SU-DHL-6 (cell line): ENCODE measurements around the gene THEM4.

Experiments used
- H2AFZ ChIP-seq: fragments of 200-600 bp; sonication (generic); 2 replicates; pipeline ENCODE4 v1.6.1; 2014; ENCODE audit warnings: low read depth, mild to moderate bottlenecking, moderate library complexity, mixed read lengths, antibody characterized with exemption, low read length; ENCODE audit not compliant: severe bottlenecking
- H3F3A ChIP-seq: fragments of 200-600 bp; shearing (Covaris generic); 2 replicates; pipeline ENCODE4 v1.6.0; 2016; ENCODE audit warnings: antibody characterized with exemption, mild to moderate bottlenecking; ENCODE audit not compliant: insufficient read depth
- H3K27ac ChIP-seq: fragments of 200-600 bp; sonication (generic); 2 replicates; pipeline ENCODE4 v1.5.1; 2016; ENCODE audit warnings: low read depth, mild to moderate bottlenecking, low read length, moderate library complexity, mixed read lengths
- H3K27me3 ChIP-seq: fragments of 200-600 bp; sonication (generic), shearing (Covaris generic); 2 replicates; pipeline ENCODE4 v1.6.0; 2014; ENCODE audit warnings: mild to moderate bottlenecking, low read length
- H3K36me3 ChIP-seq: fragments of 200-600 bp; sonication (generic); 2 replicates; pipeline ENCODE4 v1.6.1; 2014; ENCODE audit warnings: mild to moderate bottlenecking, low read length, mixed read lengths
- H3K4me2 ChIP-seq: fragments of 300-600, 200-600 bp; shearing (Covaris generic), sonication (generic); 2 replicates; pipeline ENCODE4 v1.6.0; 2014; ENCODE audit warnings: low read length, low read depth, mild to moderate bottlenecking; ENCODE audit not compliant: poor library complexity, severe bottlenecking
- H3K4me3 ChIP-seq: fragments of 200-600 bp; sonication (generic); 2 replicates; pipeline ENCODE4 v1.5.1; 2014; ENCODE audit warnings: antibody characterized with exemption, low read length, mild to moderate bottlenecking, mixed read lengths; ENCODE audit not compliant: insufficient read depth, poor library complexity, severe bottlenecking
- H3K79me2 ChIP-seq: fragments of 200-600 bp; sonication (generic); 2 replicates; pipeline ENCODE4 v1.6.1; 2014; ENCODE audit warnings: mild to moderate bottlenecking, low read length, moderate library complexity; ENCODE audit not compliant: insufficient read depth
- H3K9ac ChIP-seq: fragments of 200-600 bp; sonication (generic); 2 replicates; pipeline ENCODE4 v1.7.0; 2014; ENCODE audit warnings: mild to moderate bottlenecking, low read length
- H3K9me2 ChIP-seq: fragments of 200-600 bp; sonication (generic); replicated peaks from 2 replicates; pipeline ENCODE4 v1.6.1; 2014; ENCODE audit warnings: low read length; ENCODE audit not compliant: insufficient read depth
- H3K9me3 ChIP-seq: fragments of 200-600 bp; sonication (generic); 2 replicates; pipeline ENCODE4 v1.6.1; 2014; ENCODE audit warnings: low read length, mixed read lengths; ENCODE audit not compliant: insufficient read depth
- H4K20me1 ChIP-seq: fragments of 200-600 bp; sonication (generic); 2 replicates; pipeline ENCODE4 v1.6.1; 2014; ENCODE audit warnings: low read depth, mild to moderate bottlenecking, antibody characterized with exemption, low read length, moderate library complexity, mixed read lengths
- EZH2phosphoT487 ChIP-seq: fragments of 200-600 bp; sonication (generic), shearing (Covaris generic); conservative IDR thresholded peaks from 2 replicates; pipeline ENCODE4 v1.6.1; 2018; ENCODE audit warnings: mild to moderate bottlenecking, antibody characterized with exemption, low read length, moderate library complexity, mixed read lengths
- TF ChIP-seq, protein P1 (sequence below): fragments of 200-600 bp; sonication (generic); IDR thresholded peaks from one replicate; pipeline ENCODE4 v1.5.1; 2017; ENCODE audit warnings: antibody characterized with exemption, mild to moderate bottlenecking, low read length, moderate library complexity; ENCODE audit not compliant: insufficient read depth, poor library complexity, severe bottlenecking

Gene THEM4

DNA sequence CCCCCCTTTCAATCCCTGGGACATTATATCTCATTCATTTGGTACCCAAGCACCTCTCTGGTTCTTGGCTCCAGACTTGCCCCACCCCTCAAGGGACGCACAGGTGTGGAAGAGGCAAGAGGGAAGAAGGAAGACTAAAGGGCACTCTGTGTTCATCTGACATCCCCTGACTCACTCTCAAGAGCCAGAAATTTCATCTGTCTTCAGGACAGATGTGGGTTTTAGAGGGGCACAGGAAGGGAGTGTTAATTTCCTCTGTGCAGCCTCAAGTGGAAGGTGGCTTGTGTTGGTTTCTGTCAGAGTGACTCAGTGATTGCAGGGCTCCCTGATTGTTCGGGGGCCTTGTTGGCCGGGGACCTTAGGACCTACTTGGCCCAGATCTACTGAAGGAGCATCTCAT lies 72.1 kb downstream of the THEM4 start:
- Histone ChIP-seq H3K4me2 (no peak overlapping the region), H3K36me3 (no peaks in the 10 kb centered on the region), H3K4me3 (no peak overlapping the region), H3K79me2 (no peaks in the 10 kb centered on the region), H3F3A (no peaks in the 10 kb centered on the region), H3K9me3 (no peaks in the 10 kb centered on the region), H3K9ac (no peak overlapping the region), H3K27me3 (no peaks in the 10 kb centered on the region), H4K20me1 (no peaks in the 10 kb centered on the region), H2AFZ (no peak overlapping the region), H3K9me2 (no peaks in the 10 kb centered on the region), H3K27ac (no peak overlapping the region)
- no peak for TF ChIP-seq EZH2phosphoT487
- TF ChIP-seq, protein P1, sequence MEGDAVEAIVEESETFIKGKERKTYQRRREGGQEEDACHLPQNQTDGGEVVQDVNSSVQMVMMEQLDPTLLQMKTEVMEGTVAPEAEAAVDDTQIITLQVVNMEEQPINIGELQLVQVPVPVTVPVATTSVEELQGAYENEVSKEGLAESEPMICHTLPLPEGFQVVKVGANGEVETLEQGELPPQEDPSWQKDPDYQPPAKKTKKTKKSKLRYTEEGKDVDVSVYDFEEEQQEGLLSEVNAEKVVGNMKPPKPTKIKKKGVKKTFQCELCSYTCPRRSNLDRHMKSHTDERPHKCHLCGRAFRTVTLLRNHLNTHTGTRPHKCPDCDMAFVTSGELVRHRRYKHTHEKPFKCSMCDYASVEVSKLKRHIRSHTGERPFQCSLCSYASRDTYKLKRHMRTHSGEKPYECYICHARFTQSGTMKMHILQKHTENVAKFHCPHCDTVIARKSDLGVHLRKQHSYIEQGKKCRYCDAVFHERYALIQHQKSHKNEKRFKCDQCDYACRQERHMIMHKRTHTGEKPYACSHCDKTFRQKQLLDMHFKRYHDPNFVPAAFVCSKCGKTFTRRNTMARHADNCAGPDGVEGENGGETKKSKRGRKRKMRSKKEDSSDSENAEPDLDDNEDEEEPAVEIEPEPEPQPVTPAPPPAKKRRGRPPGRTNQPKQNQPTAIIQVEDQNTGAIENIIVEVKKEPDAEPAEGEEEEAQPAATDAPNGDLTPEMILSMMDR = no peak

GRCh38 chr1:151835596-151835995 lies 73.7 kb downstream of the THEM4 start:
- Histone ChIP-seq H3K4me2 (no peak overlapping the region), H3K79me2 (no peaks in the 10 kb centered on the region), H3K9me2 (no peaks in the 10 kb centered on the region), H3F3A (no peaks in the 10 kb centered on the region), H3K27me3 (no peaks in the 10 kb centered on the region), H3K36me3 (no peaks in the 10 kb centered on the region), H2AFZ (no peak overlapping the region), H3K9me3 (no peaks in the 10 kb centered on the region), H3K9ac (no peak overlapping the region), H3K4me3 (no peak overlapping the region), H3K27ac (no peak overlapping the region), H4K20me1 (no peaks in the 10 kb centered on the region)
- TF ChIP-seq, protein P1 = no peak
- TF ChIP-seq EZH2phosphoT487 = no peak

DNA sequence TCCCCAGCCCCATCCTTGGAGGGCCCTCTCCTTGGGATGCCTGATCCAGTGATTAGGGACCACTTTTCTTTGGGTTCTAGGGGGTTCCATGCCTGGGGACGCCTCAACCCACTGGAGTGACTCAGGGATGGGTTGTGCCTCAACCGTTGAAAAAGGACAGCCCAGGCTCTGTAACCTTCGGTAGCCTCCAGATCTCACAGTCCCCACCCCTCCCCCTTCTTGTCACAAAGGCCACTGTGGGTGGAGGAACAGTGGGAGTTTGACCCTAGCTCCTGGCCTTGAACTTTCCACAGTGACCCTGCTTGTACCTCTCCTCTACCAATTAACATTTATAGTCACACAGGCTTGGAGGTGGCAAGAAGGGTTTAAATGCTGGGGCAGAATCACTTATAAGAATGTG lies 75.1 kb downstream of the THEM4 start:
- Histone ChIP-seq H2AFZ (no peak overlapping the region), H3K27ac (no peak overlapping the region), H3K9ac (no peak overlapping the region), H4K20me1 (no peaks in the 10 kb centered on the region), H3K4me2 (no peak overlapping the region), H3K36me3 (no peaks in the 10 kb centered on the region), H3K4me3 (no peak overlapping the region), H3K9me2 (no peaks in the 10 kb centered on the region), H3K9me3 (no peaks in the 10 kb centered on the region), H3F3A (no peaks in the 10 kb centered on the region), H3K79me2 (no peaks in the 10 kb centered on the region), H3K27me3 (no peaks in the 10 kb centered on the region)
- TF ChIP-seq, protein P1 = no peak
- TF ChIP-seq EZH2phosphoT487 = no peak
